Activated naive CD4-positive, alpha-beta T cell treated with anti-CD3 and anti-CD28 coated beads, Interleukin-2, amount 50 U/mL, for 72 hours (primary cell): Measurements from ENCODE around the gene IPPK. TPM values are rescaled to one million over a fixed set of nuclear protein-coding genes. Genes with fewer than 3 reads are reported as not detected.

ENCODE experiments used
- ATAC-seq, 2 donors: fragments of 150-1000 bp; cut with Tn5 transposase; 2 replicates each; pipeline ENCODE4 v1.10.0; 2021; ENCODE audit warnings: mild to moderate bottlenecking in 2 of 2, moderate library complexity in 2 of 2
- DNase-seq, 2 donors: peaks; one replicate each; pipeline ENCODE4 v3.0.0; 2021 to 2022; ENCODE audit warnings: low spot score in 2 of 2
- H3K27ac Mint-ChIP-seq, 2 donors: one replicate each; pipeline ENCODE4 v1.8.0; 2022; ENCODE audit warnings: mild to moderate bottlenecking in 2 of 2, mixed read lengths in 2 of 2
- H3K36me3 Mint-ChIP-seq, 2 donors: one replicate each; pipeline ENCODE4 v1.8.0; 2022; ENCODE audit warnings: mixed read lengths in 2 of 2
- H3K9me3 Mint-ChIP-seq, 2 donors: one replicate each; pipeline ENCODE4 v1.8.0; 2022; ENCODE audit warnings: mixed read lengths in 2 of 2
- total RNA-seq, 2 donors: library from RNA; stranded (reverse); gene quantifications; one replicate each; pipeline ENCODE4 v1.2.3, GENCODE V29; 2022

The IPPK gene
- total RNA-seq = 10 to 100 TPM; 14.0 to 14.1 TPM

- H3K27ac Mint-ChIP-seq = peak within 1 kb of the TSS; percentile 86 to 97
- peak; percentile 98 to 99 for DNase-seq
- peak; percentile 93 to 97 for ATAC-seq
- no peaks in the 10 kb centered on the region for H3K9me3 Mint-ChIP-seq
- peaks cover 5 to 15% of the 10 kb centered on the region in 2 donors for H3K36me3 Mint-ChIP-seq
Observed at GRCh38 chr9:92669890-92670708, at the start of gene IPPK. TSS of gene IPPK (minus strand) at chr9:92670131. CDS start at chr9:92669988, 143 bp downstream.

GRCh38 chr9:92719028-92719647, 49.2 kb upstream of the IPPK start:
- ATAC-seq (no peak), DNase-seq (no peak)

GRCh38 chr9:92718086-92719001, 48.4 kb upstream of the IPPK start:
- H3K36me3 Mint-ChIP-seq = peaks cover 5 to 18% of the 10 kb centered on the region in 2 donors
- H3K27ac Mint-ChIP-seq = peak overlapping the region in 1 of 2 donors; percentile 22
- no peaks in the 10 kb centered on the region for H3K9me3 Mint-ChIP-seq
- DNase-seq (no peak), ATAC-seq (no peak)

More at GRCh38 chr9:92719028-92719647, 49.2 kb upstream of the IPPK start:
- Mint-ChIP-seq H3K36me3 (peaks cover 0 to 18% of the 10 kb centered on the region in 2 donors), H3K27ac (no peak overlapping the region), H3K9me3 (no peaks in the 10 kb centered on the region)

- no peak for DNase-seq
- no peaks in the 10 kb centered on the region for H3K9me3 Mint-ChIP-seq
- no peak for ATAC-seq
- H3K36me3 Mint-ChIP-seq = peaks cover 12 to 22% of the 10 kb centered on the region in 2 donors
- H3K27ac Mint-ChIP-seq = peak overlapping the region in 1 of 2 donors; percentile 22
Observed at GRCh38 chr9:92717201-92718085, 47.5 kb upstream of the IPPK start.

- DNase-seq (peak; percentile 70 to 97), ATAC-seq (peak; percentile 76 to 77)
- no peak overlapping the region for H3K27ac Mint-ChIP-seq
- peaks cover 15 to 22% of the 10 kb centered on the region in 2 donors for H3K36me3 Mint-ChIP-seq
- H3K9me3 Mint-ChIP-seq = no peaks in the 10 kb centered on the region
Observed at GRCh38 chr9:92716557-92716956, 46.6 kb upstream of the IPPK start.

- Mint-ChIP-seq H3K36me3 (peaks cover 15 to 24% of the 10 kb centered on the region in 2 donors), H3K9me3 (no peaks in the 10 kb centered on the region), H3K27ac (no peak overlapping the region)
- ATAC-seq (no peak), DNase-seq (no peak)
Observed at GRCh38 chr9:92715488-92716231, 45.7 kb upstream of the IPPK start.

- peaks cover 15 to 18% of the 10 kb centered on the region in 2 donors for H3K36me3 Mint-ChIP-seq
- no peaks in the 10 kb centered on the region for H3K9me3 Mint-ChIP-seq
- ATAC-seq (no peak), DNase-seq (no peak)
- no peak overlapping the region for H3K27ac Mint-ChIP-seq
Observed at GRCh38 chr9:92714787-92715487, 45.0 kb upstream of the IPPK start.

GRCh38 chr9:92714016-92714415, 44.1 kb upstream of the IPPK start:
- ATAC-seq = no peak
- no peak for DNase-seq
- Mint-ChIP-seq H3K36me3 (peaks cover 9 to 15% of the 10 kb centered on the region in 2 donors), H3K27ac (no peak overlapping the region), H3K9me3 (no peaks in the 10 kb centered on the region)

- no peaks in the 10 kb centered on the region for H3K9me3 Mint-ChIP-seq
- peak overlapping the region in 1 of 2 donors; percentile 61 for H3K27ac Mint-ChIP-seq
- H3K36me3 Mint-ChIP-seq = peaks cover 8 to 15% of the 10 kb centered on the region in 2 donors
- ATAC-seq (no peak), DNase-seq (no peak)
Observed at GRCh38 chr9:92713528-92713927, 43.6 kb upstream of the IPPK start.

- Mint-ChIP-seq H3K27ac (peak overlapping the region in 1 of 2 donors; percentile 76), H3K36me3 (peaks cover 8 to 15% of the 10 kb centered on the region in 2 donors), H3K9me3 (no peaks in the 10 kb centered on the region)
- no peak for DNase-seq
- no peak for ATAC-seq
Observed at GRCh38 chr9:92712767-92713166, 42.8 kb upstream of the IPPK start.

GRCh38 chr9:92711844-92712243, 41.9 kb upstream of the IPPK start:
- DNase-seq (no peak), ATAC-seq (peak in 1 of 2 donors; percentile 63)
- H3K27ac Mint-ChIP-seq = peak overlapping the region; percentile 66 to 76
- H3K9me3 Mint-ChIP-seq = no peaks in the 10 kb centered on the region
- H3K36me3 Mint-ChIP-seq = peaks cover 8 to 15% of the 10 kb centered on the region in 2 donors

GRCh38 chr9:92711146-92711545, 41.2 kb upstream of the IPPK start:
- H3K36me3 Mint-ChIP-seq = peaks cover 10 to 15% of the 10 kb centered on the region in 2 donors
- ATAC-seq = no peak
- H3K9me3 Mint-ChIP-seq = no peaks in the 10 kb centered on the region
- DNase-seq = no peak
- H3K27ac Mint-ChIP-seq = peak overlapping the region in 1 of 2 donors; percentile 3

- DNase-seq (no peak), ATAC-seq (no peak)
- H3K36me3 Mint-ChIP-seq = peaks cover 13 to 15% of the 10 kb centered on the region in 2 donors
- H3K27ac Mint-ChIP-seq = no peak overlapping the region
- H3K9me3 Mint-ChIP-seq = no peaks in the 10 kb centered on the region
Observed at GRCh38 chr9:92710368-92710767, 40.4 kb upstream of the IPPK start.

GRCh38 chr9:92709954-92710353, 40.0 kb upstream of the IPPK start:
- H3K9me3 Mint-ChIP-seq = no peaks in the 10 kb centered on the region
- no peak for DNase-seq
- ATAC-seq = no peak
- H3K27ac Mint-ChIP-seq = no peak overlapping the region
- peaks cover 13 to 15% of the 10 kb centered on the region in 2 donors for H3K36me3 Mint-ChIP-seq

GRCh38 chr9:92709240-92709639, 39.3 kb upstream of the IPPK start:
- peaks cover 13 to 15% of the 10 kb centered on the region in 2 donors for H3K36me3 Mint-ChIP-seq
- no peak for ATAC-seq
- H3K9me3 Mint-ChIP-seq = no peaks in the 10 kb centered on the region
- no peak for DNase-seq
- no peak overlapping the region for H3K27ac Mint-ChIP-seq
